ENCODE results near the gene MPP1. TPM values are rescaled to one million over a fixed set of nuclear protein-coding genes. Genes with fewer than 3 reads are reported as not detected.
A peak's percentile ranks its signal among the peaks of the same experiment; 100 is the strongest.

MPP1 gene
- total and polyA plus RNA-seq, 9 of the 15 experiments (the other 6 are each of a cell fraction or from before 2014, with no cell fraction given) = 227 to 395 (median 283) TPM

- TF ChIP-seq TCF3 (CRISPR knock-in tag; IDR thresholded peaks at IDR 0.05) = peak; percentile 87
- TF ChIP-seq AFF1 (IDR thresholded peaks at IDR 0.05; ENCODE audit: low read depth in 1 of 2, partially characterized antibody in 2 of 2) = no peak
- TF ChIP-seq CREB5 (CRISPR knock-in tag; IDR thresholded peaks at IDR 0.05) = no peak
- no peak for TF ChIP-seq NELFE (IDR thresholded peaks at IDR 0.05; ENCODE audit: insufficient read depth, insufficient read length)
- no peak for TF ChIP-seq KLF6 (CRISPR knock-in tag; IDR thresholded peaks at IDR 0.05; ENCODE audit: borderline replicate concordance)
- peak; percentile 49; the same call in 1 of the 2 replicates for TF ChIP-seq ADNP (tag; IDR thresholded peaks at IDR 0.05)
- TF ChIP-seq HNRNPH1 (optimal IDR thresholded peaks at IDR 0.05; ENCODE audit: low read depth, low read length) = no peak
- no peak for TF ChIP-seq ZFP30 (CRISPR knock-in tag; IDR thresholded peaks at IDR 0.05; ENCODE audit: borderline replicate concordance)
- TF ChIP-seq PKNOX1 (IDR thresholded peaks at IDR 0.05) = peak; percentile 50; the same call in 1 of the 2 replicates
- no peak for TF ChIP-seq NFRKB (IDR thresholded peaks at IDR 0.05; ENCODE audit: low read depth)
- no peak for TF ChIP-seq TAF7 (tag; IDR thresholded peaks at IDR 0.05)
- TF ChIP-seq ATF7 (IDR thresholded peaks at IDR 0.05) = peak; percentile 49; the same call in 1 of the 2 replicates
- no peak for TF ChIP-seq MCM2 (IDR thresholded peaks at IDR 0.05; ENCODE audit: low read depth)
- TF ChIP-seq MTA2 (IDR thresholded peaks at IDR 0.05; ENCODE audit: low read depth) = peak; percentile 54; the same call in 1 of the 2 replicates
- no peak for TF ChIP-seq TSHZ1 (CRISPR knock-in tag; IDR thresholded peaks at IDR 0.05)
- no peak for TF ChIP-seq DMBX1 (CRISPR knock-in tag; IDR thresholded peaks at IDR 0.05; ENCODE audit: borderline replicate concordance)
- TF ChIP-seq MEF2A (IDR thresholded peaks at IDR 0.05; ENCODE audit: control insufficient read depth, low read depth, low read length) = no peak
Measured at GRCh38 chrX:154751669-154752271, 53.5 kb downstream of the MPP1 start (continued).
